WTC11 (cell line): ENCODE results near the gene APOBR.

Experiments used
- JUN ChIP-seq: sonication (generic); formaldehyde crosslinking; IDR thresholded peaks from 2 replicates; pipeline ENCODE4 v1.8.0; 2023; ENCODE audit warnings: mild to moderate bottlenecking, missing genetic modification reagents
- SMAD3 ChIP-seq: sonication (generic); formaldehyde crosslinking; IDR thresholded peaks from 2 replicates; pipeline ENCODE4 v1.8.0; 2022; ENCODE audit warnings: missing genetic modification reagents, mild to moderate bottlenecking, borderline replicate concordance
- TP53 ChIP-seq: sonication (generic); formaldehyde crosslinking; IDR thresholded peaks from 2 replicates; pipeline ENCODE4 v1.8.1; 2023; ENCODE audit warnings: mild to moderate bottlenecking, missing genetic modification reagents
- ZNF423 ChIP-seq: fragments of 250-450 bp; sonication (Bioruptor Pico); IDR thresholded peaks from 2 replicates; pipeline ENCODE4 v2.1.2; 2022; ENCODE audit warnings: mild to moderate bottlenecking, moderate library complexity
- TF ChIP-seq, protein P1 (sequence below): fragments of 200-600 bp; IDR thresholded peaks from 2 replicates; pipeline ENCODE4 v1.8.0; 2022; ENCODE audit warnings: antibody characterized with exemption
- TF ChIP-seq, protein P2 (sequence below): sonication (generic); formaldehyde crosslinking; IDR thresholded peaks from 2 replicates; pipeline ENCODE4 v1.8.0; 2022; ENCODE audit warnings: mild to moderate bottlenecking, missing genetic modification reagents
- TF ChIP-seq, protein P3 (sequence below): sonication (generic); formaldehyde crosslinking; conservative IDR thresholded peaks from 2 replicates; pipeline ENCODE4 v1.8.1; 2022; ENCODE audit warnings: mild to moderate bottlenecking, missing genetic modification reagents

DNA sequence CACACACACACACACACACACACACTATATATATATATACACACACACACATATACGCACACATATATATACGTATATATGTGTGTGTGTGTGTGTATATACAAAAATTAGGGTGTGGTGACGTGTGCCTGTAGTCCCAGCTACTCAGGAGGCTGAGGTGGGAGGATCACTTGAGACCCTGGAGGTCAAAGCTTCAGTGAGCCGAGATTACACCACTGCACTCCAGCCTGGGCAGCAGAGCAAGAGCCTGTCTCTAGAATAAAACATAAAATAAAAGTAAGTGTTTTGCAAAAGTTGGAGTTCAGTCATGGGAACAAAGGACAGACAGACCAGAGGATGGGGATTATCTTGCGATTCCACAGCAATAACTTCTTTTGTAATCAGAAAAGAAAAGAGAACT lies 33.5 kb downstream of the APOBR start:
- TF ChIP-seq JUN (CRISPR knock-in tag) (no peak), SMAD3 (CRISPR knock-in tag) (no peak), TP53 (CRISPR knock-in tag) (no peak), ZNF423 (no peak)
- TF ChIP-seq, protein P1, sequence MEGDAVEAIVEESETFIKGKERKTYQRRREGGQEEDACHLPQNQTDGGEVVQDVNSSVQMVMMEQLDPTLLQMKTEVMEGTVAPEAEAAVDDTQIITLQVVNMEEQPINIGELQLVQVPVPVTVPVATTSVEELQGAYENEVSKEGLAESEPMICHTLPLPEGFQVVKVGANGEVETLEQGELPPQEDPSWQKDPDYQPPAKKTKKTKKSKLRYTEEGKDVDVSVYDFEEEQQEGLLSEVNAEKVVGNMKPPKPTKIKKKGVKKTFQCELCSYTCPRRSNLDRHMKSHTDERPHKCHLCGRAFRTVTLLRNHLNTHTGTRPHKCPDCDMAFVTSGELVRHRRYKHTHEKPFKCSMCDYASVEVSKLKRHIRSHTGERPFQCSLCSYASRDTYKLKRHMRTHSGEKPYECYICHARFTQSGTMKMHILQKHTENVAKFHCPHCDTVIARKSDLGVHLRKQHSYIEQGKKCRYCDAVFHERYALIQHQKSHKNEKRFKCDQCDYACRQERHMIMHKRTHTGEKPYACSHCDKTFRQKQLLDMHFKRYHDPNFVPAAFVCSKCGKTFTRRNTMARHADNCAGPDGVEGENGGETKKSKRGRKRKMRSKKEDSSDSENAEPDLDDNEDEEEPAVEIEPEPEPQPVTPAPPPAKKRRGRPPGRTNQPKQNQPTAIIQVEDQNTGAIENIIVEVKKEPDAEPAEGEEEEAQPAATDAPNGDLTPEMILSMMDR, result no peak
- TF ChIP-seq, protein P2, sequence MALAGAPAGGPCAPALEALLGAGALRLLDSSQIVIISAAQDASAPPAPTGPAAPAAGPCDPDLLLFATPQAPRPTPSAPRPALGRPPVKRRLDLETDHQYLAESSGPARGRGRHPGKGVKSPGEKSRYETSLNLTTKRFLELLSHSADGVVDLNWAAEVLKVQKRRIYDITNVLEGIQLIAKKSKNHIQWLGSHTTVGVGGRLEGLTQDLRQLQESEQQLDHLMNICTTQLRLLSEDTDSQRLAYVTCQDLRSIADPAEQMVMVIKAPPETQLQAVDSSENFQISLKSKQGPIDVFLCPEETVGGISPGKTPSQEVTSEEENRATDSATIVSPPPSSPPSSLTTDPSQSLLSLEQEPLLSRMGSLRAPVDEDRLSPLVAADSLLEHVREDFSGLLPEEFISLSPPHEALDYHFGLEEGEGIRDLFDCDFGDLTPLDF (CRISPR knock-in tag), result no peak
- TF ChIP-seq, protein P3, sequence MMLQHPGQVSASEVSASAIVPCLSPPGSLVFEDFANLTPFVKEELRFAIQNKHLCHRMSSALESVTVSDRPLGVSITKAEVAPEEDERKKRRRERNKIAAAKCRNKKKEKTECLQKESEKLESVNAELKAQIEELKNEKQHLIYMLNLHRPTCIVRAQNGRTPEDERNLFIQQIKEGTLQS, result no peak
